GM18526 (cell line): Measurements from ENCODE around the gene MRGPRF.

Experiments
- POLR2A ChIP-seq: IDR thresholded peaks from 3 replicates; pipeline ENCODE4 v1.6.1; 2011; ENCODE audit not compliant: insufficient read length; ENCODE audit errors: extremely low read depth

The MRGPRF gene

DNA sequence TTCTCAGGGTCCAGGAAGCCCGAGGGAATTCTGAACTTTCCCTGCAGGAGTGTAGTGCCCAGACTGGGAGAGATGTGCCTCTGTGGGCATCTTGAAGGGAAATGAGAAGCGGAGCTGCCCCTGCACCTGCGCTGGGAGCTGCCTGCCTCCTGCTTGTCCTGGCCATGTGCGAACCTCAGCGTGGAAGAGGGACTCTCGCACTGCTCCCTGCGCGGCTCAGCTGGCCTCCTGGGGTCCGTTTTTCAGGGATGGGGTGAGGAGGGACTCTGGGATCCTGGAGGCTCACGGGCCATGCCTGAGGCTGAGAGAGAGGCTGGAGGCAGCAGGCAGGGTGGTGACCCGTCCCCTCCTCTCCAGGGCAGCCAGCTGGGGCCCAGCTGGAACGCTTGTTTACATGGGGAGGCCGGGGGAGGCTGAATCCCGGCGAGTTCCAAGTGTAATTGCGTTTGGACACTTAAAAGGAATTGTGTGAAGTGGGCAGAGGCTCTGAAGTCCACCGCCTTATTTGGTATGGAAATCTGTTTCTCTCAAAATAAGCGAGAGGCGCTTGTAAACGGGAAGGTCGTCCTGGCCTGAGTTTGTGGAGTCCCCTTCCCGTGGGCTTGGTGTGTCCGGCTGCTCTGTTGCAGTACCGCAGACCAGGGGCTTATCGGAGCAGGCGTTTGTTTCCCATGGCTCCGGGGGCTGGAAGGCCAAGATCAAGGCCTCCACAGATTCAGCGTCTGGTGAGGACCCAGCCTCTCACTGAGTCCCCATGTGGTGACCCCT is 1.2 kb upstream of the MRGPRF start:
- no peak for TF ChIP-seq POLR2A

DNA sequence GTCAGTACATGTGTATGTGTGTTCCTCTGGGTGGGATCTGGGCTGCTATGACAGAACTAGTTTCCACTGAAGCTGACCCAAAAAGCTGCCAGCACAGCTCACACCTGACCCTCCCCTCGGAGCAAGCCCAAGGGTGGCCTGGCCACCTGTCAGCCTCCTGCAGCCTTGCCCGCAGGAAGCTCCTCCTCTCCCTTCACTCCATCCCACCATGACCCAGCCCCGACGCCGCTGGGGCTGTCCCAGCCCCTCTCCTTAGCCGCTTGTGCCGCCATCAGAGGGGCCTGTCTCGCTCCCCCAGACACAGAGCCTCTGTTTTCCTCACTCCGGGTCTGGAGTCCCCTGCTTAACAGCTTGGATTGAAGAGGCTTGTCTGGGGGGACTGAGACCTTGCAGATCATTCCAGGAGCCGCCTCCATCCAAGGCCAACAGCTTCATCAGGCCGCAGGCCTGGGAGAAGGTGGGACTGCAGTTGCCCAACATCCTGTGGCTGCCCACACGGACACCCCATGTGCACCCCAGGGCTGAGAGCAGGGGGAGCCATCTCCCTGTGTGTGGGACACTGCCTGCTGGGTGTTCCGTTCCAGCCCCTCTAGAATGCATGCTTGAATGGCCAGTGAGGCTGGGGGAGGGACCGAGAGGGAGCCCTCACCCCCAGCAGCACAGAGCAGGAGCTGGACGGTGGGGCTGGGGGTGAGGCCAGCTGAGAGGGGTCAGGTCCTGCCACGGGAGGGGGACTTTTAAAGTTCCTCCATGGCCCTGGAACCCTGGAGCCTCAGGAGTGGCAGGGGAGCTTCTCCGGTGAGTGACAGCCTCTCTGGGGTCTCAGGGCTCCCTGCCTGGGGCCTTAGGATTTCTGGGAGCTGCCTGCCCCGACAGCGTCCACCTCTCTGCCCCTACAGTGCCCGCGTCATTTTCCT is 696 bp downstream of the MRGPRF start:
- TF ChIP-seq POLR2A = no peak

DNA sequence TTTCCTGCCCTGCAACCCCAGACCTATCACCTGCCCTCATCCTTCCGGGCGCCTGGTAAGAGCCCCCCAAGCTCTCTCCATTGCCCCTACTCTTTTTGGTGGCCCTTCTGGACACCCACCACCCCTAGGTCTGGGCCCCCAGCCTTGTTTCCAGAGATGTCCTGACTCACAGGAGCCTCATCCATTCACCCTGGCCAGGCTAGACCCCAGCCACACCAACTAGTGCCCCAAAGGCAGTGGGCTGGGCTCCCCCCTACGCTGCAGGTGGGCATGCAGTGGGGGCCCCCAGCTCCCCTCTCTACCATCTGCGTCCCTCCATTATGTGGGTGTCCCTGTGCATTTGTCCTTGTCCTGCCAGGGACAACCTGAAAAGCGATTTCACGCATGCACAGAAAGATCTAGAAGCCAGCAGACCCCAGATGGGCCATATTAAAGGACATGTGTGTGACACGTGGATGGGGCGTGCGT is 1.4 kb downstream of the MRGPRF start:
- no peak for TF ChIP-seq POLR2A

DNA sequence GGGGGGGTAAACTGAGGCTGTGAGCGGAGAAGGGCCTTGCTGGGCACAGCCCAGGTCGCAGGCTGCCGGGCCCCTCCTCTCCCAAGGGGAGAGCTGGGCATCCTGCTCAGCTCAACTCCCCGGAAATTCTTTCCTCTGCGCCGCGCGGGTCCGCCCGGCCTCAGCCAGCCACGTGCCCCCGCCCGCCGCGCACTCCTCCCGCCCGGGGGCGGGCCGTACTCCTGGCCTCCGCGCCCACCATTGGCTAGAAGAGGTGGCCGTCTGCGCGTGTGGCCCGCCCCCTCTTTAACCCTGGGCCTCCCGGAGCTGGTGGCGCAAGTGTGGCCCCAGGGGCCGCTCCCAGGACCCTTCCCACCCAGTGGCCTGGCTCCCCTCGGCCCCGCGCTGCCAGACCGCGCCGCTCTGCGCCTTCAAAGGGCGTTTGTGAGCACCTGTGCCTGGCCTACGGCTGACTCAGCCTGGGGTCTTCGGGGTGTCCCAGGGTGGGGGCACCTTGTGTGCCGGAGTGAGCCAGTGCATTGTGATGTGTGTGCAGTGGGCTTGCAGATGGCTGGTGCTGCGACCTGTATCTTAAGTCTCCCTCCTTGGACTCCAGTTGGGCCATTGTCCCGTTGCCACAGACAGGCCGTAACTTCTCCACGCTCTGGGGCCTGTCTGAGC is 2.0 kb downstream of the MRGPRF start:
- no peak for TF ChIP-seq POLR2A

DNA sequence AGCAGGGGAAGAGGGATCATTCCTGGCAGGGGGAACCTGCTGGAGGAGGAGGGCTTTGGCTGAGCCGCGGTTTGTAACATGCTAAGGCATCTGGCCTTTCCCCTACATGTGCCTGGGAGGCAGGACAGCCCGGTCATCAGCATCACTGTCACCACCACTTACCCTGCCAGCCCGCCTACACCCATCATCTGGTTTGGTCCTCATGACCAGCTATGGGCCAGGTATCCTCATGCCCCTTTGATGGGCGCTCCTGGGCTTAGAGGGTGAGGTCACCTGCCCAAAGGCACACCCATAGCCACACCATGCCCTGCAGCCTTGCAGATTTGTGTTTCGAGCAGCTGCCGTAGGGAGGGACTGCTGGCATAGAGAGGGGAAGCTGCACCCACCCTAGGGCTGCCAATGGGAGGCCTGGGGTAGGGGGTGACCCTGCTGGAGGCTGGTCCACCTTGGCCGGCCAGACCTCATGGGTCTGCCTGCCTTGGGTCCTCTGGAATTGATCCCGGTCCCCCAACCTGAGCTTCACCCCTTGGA is 2.6 kb downstream of the MRGPRF start:
- TF ChIP-seq POLR2A = no peak

DNA sequence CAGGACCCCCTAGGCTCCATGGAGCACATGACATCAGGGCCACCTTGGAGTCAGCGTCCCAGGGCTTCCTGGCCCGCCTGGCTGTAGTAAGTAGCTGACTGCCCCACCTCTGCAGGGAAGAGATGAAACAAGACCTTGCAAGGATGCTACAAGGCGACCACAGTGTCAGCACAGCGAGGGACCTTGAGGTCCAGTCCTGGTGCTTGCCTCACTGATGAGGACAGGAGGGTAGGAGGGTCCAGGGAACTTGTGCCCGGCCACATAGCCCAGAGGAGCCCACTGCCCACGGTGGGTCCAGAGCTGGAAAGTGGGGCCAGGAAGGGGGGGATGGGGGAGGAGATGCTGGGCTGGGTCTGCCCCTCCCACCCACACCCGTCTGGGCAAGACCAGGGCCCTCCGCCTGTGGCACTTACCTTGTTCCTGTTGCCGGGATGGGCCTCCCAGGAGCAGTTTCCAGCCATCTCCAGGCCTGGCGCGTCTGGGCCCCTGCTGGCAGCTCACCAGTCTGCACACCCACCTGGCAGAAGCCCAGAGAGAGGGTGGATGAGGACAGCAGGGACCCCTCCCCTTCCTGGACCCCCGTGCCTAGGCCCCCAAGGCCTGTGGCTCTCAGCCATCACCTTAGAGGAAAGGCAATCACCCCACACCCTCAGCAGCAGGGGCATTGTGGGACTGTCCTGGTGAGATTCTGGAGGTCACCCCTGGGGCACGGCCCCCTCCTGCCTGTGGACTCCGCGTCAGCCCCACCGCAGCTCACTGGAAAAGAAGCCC is 3.4 kb downstream of the MRGPRF start:
- TF ChIP-seq POLR2A = no peak

DNA sequence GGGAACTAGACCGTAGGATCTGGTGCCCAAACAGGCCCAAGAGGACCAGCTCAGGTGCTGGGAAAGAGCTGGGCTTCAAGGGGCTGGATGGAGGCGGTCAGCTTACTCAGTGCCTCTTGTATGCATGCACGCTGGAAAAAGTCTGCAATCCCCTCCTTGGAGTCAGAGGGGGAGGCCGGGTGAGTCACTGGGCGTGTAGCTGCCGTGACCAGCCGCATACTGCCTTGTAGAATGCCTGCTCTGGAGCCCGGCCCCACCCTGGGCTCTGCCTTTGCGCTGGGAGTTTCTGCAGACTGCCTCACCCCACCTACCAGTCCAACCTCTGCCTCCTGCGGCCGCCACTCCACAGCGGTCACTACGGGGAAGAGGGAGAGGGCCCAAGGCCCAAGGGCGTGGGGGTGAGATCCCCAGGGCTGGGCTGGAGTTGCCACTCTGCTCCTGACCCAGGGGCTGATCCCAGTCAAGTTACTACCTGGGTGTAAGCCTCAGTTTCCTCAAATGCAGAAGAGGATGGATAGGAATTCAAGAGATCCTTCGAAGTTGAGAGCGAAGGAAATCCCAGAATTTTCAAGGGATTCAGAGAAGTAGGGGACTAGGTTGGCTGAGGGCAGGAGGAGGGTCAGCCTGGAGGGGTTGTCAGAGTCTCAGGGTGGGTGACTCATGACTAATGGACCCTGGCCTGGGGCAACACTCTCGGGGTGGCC is 4.2 kb downstream of the MRGPRF start:
- TF ChIP-seq POLR2A = no peak

DNA sequence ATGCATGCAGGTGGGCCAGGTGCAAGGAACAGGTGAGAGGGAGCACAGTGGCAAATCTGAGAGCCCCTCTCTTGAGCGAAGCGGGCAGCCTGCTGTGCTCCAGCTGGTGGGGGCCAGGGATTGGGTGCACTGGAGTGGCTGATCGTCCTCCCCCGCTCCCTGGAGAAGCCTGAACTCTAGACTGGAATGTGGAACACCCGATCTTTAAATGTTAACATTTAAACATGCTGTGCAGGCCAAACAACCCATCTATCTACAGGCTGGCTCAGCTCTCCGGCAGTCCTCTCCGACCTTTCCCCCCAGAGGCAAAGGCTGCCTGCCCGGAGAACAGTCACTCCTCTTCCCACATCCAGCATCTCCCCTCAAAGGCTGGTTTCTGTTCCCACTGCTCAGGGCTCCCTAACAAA is 5.1 kb downstream of the MRGPRF start:
- TF ChIP-seq POLR2A = no peak

DNA sequence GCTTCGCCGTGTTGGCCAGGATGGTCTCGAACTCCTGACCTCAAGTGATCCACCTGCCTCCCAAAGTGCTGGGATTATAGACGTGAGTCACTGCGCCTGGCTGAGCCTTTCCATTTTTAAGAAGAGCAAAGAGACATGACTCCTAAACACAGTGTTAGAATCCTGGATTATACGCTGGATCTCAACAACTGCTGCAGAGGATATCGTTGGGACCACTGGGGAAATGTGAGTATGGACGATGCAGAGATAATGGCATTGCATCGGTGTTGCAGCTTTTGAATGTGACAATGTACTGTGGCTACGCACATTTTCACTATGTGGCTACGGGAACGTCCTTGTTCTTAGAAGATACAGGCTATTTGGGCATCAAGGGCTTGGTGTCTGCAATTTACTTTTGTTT is 6.2 kb downstream of the MRGPRF start:
- TF ChIP-seq POLR2A = no peak

DNA sequence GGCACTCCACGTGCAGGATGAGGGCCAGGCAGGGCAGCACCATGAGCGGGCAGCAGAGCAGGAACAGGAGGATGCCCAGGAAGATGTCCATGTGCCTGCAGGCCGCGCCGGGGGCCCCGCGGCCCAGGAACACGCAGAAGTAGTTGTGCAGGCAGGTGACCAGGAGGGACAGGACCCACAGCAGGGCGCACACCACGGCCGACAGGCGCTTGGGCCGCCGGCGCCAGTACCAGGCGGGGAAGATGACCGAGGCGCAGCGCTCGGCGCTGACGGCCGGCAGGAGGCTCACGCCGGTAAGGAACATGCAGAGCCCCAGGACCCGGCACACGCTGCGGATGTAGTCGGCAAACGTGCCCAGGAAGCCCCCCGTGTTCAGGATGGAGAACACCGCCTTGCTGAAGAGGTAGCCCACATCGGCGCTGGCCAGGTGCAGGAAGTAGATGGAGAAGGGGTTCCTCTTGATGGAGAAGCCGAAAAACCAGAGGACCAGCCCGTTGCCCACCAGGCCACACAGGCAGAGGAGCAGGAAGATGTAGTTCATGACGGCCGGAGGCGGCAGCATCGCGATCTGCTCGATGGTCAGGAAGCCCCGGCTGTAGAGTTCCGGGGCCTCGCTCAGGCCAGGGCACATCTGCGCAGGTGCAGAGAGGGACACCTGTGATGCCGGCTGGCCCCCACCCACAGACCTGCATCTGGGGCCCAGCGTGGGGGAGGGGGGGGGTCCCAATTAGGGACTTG is 7.2 kb downstream of the MRGPRF start:
- no peak for TF ChIP-seq POLR2A

DNA sequence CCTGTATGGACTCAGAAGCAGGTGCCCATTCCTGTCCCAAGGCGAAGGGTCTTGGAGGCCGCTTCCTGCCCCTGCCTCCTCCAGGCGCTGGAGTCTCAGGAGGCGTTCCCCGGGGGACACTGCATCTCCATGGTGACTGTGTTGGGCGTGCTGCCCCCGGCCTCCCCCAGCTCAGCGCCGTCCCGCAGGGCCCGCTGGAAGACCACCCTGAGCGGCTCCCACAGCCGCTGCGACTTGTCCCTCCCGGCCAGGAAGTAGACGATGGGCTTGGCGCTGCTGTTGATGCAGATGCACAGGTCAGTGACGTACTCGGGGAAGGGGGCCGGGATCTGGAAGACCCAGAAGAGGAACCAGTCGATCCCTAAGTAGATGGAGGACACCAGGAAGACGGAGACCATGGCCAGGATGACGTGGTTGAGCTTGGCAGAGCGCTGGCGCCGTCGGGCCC is 7.8 kb downstream of the MRGPRF start:
- no peak for TF ChIP-seq POLR2A

DNA sequence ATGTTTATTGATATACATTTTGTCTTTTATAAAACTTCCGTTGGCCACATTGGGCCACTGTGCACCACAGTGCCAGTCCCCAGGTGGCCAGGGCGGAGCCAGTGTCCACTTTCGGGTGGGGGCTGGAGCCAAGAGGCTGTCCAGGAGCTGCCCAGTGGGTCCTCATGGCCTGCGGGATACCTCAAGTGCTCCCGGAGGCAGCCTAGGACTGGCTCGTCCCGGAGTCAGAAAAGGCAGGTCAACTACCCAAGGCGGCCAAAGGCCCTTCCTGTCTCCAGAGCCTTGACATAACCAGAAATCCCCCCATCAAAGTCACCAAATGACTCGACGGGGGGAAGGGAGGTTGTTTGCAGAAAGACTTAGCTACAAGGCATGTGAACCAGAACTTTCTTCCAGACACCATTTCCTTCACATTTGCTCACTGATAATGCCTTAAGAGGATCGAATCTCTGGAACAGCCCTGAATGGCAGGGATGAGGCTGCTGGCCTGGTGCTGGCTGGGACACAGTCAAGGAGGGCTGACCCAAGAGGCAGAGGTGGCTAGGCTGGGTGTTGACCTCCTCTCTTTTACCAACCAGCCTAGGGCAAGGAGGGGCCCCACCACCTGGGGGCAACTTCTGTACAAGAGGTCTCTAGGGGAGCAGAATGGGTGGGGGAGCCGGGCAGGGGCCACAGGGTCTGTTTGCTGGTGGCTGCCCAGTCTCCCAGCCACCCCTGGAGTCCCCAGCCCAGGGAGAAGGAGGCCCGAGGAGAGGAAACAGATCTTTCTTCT is 8.4 kb downstream of the MRGPRF start:
- TF ChIP-seq POLR2A = no peak
